Naive thymus-derived CD8-positive, alpha-beta T cell (primary cell): ENCODE measurements around the gene QRICH1. TPM values are rescaled to one million over a fixed set of nuclear protein-coding genes. Genes with fewer than 3 reads are reported as not detected.
"Not testable (repeated sequence)": the region's sequence is repeated elsewhere in the genome, so short reads cannot be mapped to it uniquely, and the experiment has no call there.

Source experiments
- ATAC-seq, 2 donors: fragments of 150-1000 bp; cut with Tn5 transposase in 1 of 2; sonication (Bioruptor Pico), chemical (Tn5 transposase) in 1 of 2; 1 replicate in 1 of 2; 2 replicates in 1 of 2; pipeline ENCODE4 v1.10.0; 2021; ENCODE audit warnings: mild to moderate bottlenecking in 2 of 2, moderate library complexity in 2 of 2
- POLR2A ChIA-PET: fragments of 350-600 bp; sonication (Branson Sonifier 250); formaldehyde crosslinking; loops from one replicate; lab custom pipeline; 2021; ENCODE audit warnings: antibody characterized with exemption; lab: Charles Lee
- DNase-seq, 10 donors: peaks; one replicate each; pipeline versions ENCODE4 v3.0.0 to v3.0.0-alpha.2; 2020 to 2022
- H3K27ac Mint-ChIP-seq, 10 donors: one replicate each; pipeline ENCODE4 v1.8.0; 2020 to 2022; ENCODE audit warnings: mild to moderate bottlenecking in 10 of 10, mixed read lengths in 10 of 10, moderate library complexity in 4 of 10, inconsistent platforms in 1 of 10
- H3K27me3 Mint-ChIP-seq, 5 donors: one replicate each; pipeline ENCODE4 v1.8.0; 2021 to 2022; ENCODE audit warnings: mixed read lengths in 5 of 5
- H3K36me3 Mint-ChIP-seq, 3 donors: one replicate each; pipeline ENCODE4 v1.8.0; 2020 to 2022; ENCODE audit warnings: mixed read lengths in 3 of 3, mild to moderate bottlenecking in 2 of 3, inconsistent platforms in 1 of 3
- H3K4me1 Mint-ChIP-seq, 4 donors: one replicate each; pipeline ENCODE4 v1.8.0; 2021 to 2022; ENCODE audit warnings: mixed read lengths in 4 of 4
- H3K4me3 Mint-ChIP-seq, 10 donors: one replicate each; pipeline ENCODE4 v1.8.0; 2020 to 2022; ENCODE audit warnings: mild to moderate bottlenecking in 10 of 10, mixed read lengths in 10 of 10, moderate library complexity in 6 of 10, inconsistent platforms in 1 of 10
- H3K9me3 Mint-ChIP-seq, 9 donors: one replicate each; pipeline ENCODE4 v1.8.0; 2020 to 2022; ENCODE audit warnings: mixed read lengths in 9 of 9, mild to moderate bottlenecking in 3 of 9, inconsistent platforms in 1 of 9, moderate library complexity in 1 of 9
- polyA plus RNA-seq, 3 donors: library from polyadenylated mRNA; unstranded; fragments of 300-500 nt; fragmentation: Illumina TruSeq; gene quantifications; one replicate each; pipeline ENCODE4 v1.2.3, GENCODE V29; 2021
- total RNA-seq, 8 experiments: library from RNA in 2 of 8; stranded (reverse) in 2 of 8; gene quantifications; one replicate each; pipeline ENCODE4 v1.2.3 and lab custom pipeline; 2021 to 2026

The QRICH1 gene
- total and polyA plus RNA-seq, 5 experiments from 2014 or later, result 13.6 to 196 (median 23.6) TPM

GRCh38 chr3:49015072-49015471 lies 78.8 kb downstream of the QRICH1 start:
- no peak for DNase-seq
- Mint-ChIP-seq H3K27ac (peak overlapping the region in 4 of 10 donors; percentile 32 to 77 (median 65)), H3K9me3 (no peaks in the 10 kb centered on the region), H3K36me3 (peaks cover 0 to 33% (median 3%) of the 10 kb centered on the region in 3 donors), H3K27me3 (no peaks in the 10 kb centered on the region), H3K4me3 (peak overlapping the region in 3 of 10 donors; percentile 26 to 77 (median 52)), H3K4me1 (peaks cover 10 to 48% (median 18%) of the 10 kb centered on the region in 4 donors)
- no peak for ATAC-seq
- POLR2A ChIA-PET, result interaction anchor here (2.5 to 10.4 kb wide), 4 partner anchors 9 to 25 kb away, joined by 9 to 278 read pairs (median 31); partner anchors contain the start of genes IMPDH2, P4HTM and WDR6

- POLR2A ChIA-PET, result interaction anchor here (0.6 to 4.3 kb wide), 7 partner anchors 7 to 134 kb away, joined by 3 to 29 read pairs (median 9); partner anchors contain the start of genes NDUFAF3 and P4HTM
- H3K36me3 Mint-ChIP-seq, result peaks cover 0 to 33% (median 3%) of the 10 kb centered on the region in 3 donors
- H3K27me3 Mint-ChIP-seq, result no peaks in the 10 kb centered on the region
Measured at GRCh38 chr3:49013738-49014660, 79.9 kb downstream of the QRICH1 start.

GRCh38 chr3:49013113-49013737 lies 80.6 kb downstream of the QRICH1 start:
- POLR2A ChIA-PET, result interaction anchor here (0.6 to 4.3 kb wide), 5 partner anchors 8 to 135 kb away, joined by 4 to 29 read pairs (median 10); partner anchors contain the start of genes NDUFAF3 and P4HTM
- peaks cover 16 to 47% (median 21%) of the 10 kb centered on the region in 4 donors for H3K4me1 Mint-ChIP-seq
- no peak overlapping the region for H3K27ac Mint-ChIP-seq

More at GRCh38 chr3:49013738-49014660, 79.9 kb downstream of the QRICH1 start:
- DNase-seq (peak in 5 of 10 donors; percentile 22 to 45 (median 41)), ATAC-seq (peak; percentile 30 to 32)
- Mint-ChIP-seq H3K27ac (no peak overlapping the region), H3K4me3 (no peak overlapping the region), H3K9me3 (no peaks in the 10 kb centered on the region), H3K4me1 (peaks cover 13 to 44% (median 17%) of the 10 kb centered on the region in 4 donors)

GRCh38 chr3:49012441-49013017 lies 81.3 kb downstream of the QRICH1 start:
- no peaks in the 10 kb centered on the region for H3K9me3 Mint-ChIP-seq
- DNase-seq (no peak), ATAC-seq (no peak)
- peaks cover 0 to 36% (median 3%) of the 10 kb centered on the region in 3 donors for H3K36me3 Mint-ChIP-seq
- POLR2A ChIA-PET, result interaction anchor here (0.6 to 4.3 kb wide), 5 partner anchors 9 to 246 kb away, joined by 3 to 29 read pairs (median 10); partner anchors contain the start of genes NDUFAF3 and P4HTM
- peak overlapping the region in 1 of 10 donors; percentile 48 for H3K27ac Mint-ChIP-seq
- H3K27me3 Mint-ChIP-seq, result no peaks in the 10 kb centered on the region
- H3K4me1 Mint-ChIP-seq, result peaks cover 20 to 48% (median 26%) of the 10 kb centered on the region in 4 donors
- no peak overlapping the region for H3K4me3 Mint-ChIP-seq

More at GRCh38 chr3:49013113-49013737, 80.6 kb downstream of the QRICH1 start:
- no peak overlapping the region for H3K4me3 Mint-ChIP-seq
- DNase-seq (no peak), ATAC-seq (no peak)
- peaks cover 0 to 36% (median 3%) of the 10 kb centered on the region in 3 donors for H3K36me3 Mint-ChIP-seq
- H3K27me3 Mint-ChIP-seq, result no peaks in the 10 kb centered on the region
- no peaks in the 10 kb centered on the region for H3K9me3 Mint-ChIP-seq

GRCh38 chr3:49009396-49009795 lies 84.5 kb downstream of the QRICH1 start:
- H3K36me3 Mint-ChIP-seq, result peaks cover 0 to 23% (median 0%) of the 10 kb centered on the region in 3 donors
- H3K9me3 Mint-ChIP-seq, result no peaks in the 10 kb centered on the region
- H3K4me3 Mint-ChIP-seq, result peak overlapping the region in 9 of 10 donors; percentile 10 to 99 (median 45)
- DNase-seq (no peak), ATAC-seq (no peak)
- H3K27ac Mint-ChIP-seq, result peak overlapping the region in 5 of 10 donors; percentile 42 to 64 (median 58)
- POLR2A ChIA-PET, result interaction anchor here (0.7 to 7.5 kb wide), 4 partner anchors 11 to 488 kb away, joined by 3 to 278 read pairs (median 55); partner anchors contain the start of genes DALRD3, IMPDH2, NDUFAF3 and QRICH1
- H3K4me1 Mint-ChIP-seq, result peaks cover 22 to 47% (median 28%) of the 10 kb centered on the region in 4 donors
- no peaks in the 10 kb centered on the region for H3K27me3 Mint-ChIP-seq

GRCh38 chr3:49008627-49009026 lies 85.2 kb downstream of the QRICH1 start:
- H3K27me3 Mint-ChIP-seq, DNase-seq, H3K9me3 Mint-ChIP-seq, ATAC-seq: not testable (repeated sequence)
- Mint-ChIP-seq H3K4me3 (peak overlapping the region; percentile 94 to 100 (median 99)), H3K36me3 (peaks cover 0 to 21% (median 0%) of the 10 kb centered on the region in 3 donors), H3K4me1 (peaks cover 22 to 44% (median 28%) of the 10 kb centered on the region in 4 donors), H3K27ac (peak overlapping the region; percentile 86 to 100 (median 99))
- POLR2A ChIA-PET, result interaction anchor here (1.0 to 7.5 kb wide), 5 partner anchors 11 to 95 kb away, joined by 3 to 278 read pairs (median 67); partner anchors contain the start of genes DALRD3, IMPDH2, NDUFAF3 and P4HTM

- peaks cover 0 to 19% (median 0%) of the 10 kb centered on the region in 3 donors for H3K36me3 Mint-ChIP-seq
Measured at GRCh38 chr3:49007771-49008528, 85.9 kb downstream of the QRICH1 start.

GRCh38 chr3:49007068-49007770 lies 86.7 kb downstream of the QRICH1 start, which contains the start of gene WDR6:
Gene WDR6, plus strand, starts transcription at chr3:49007391. Its CDS starts 41 bp downstream, at chr3:49007432.
- DNase-seq (peak; percentile 95 to 99 (median 97)), ATAC-seq (peak; percentile 92 to 93)
- peak within 1 kb of the TSS; percentile 94 to 100 (median 99) for H3K4me3 Mint-ChIP-seq
- H3K27ac Mint-ChIP-seq, result peak within 1 kb of the TSS; percentile 97 to 100 (median 99)
- H3K36me3 Mint-ChIP-seq, result peaks cover 0 to 16% (median 0%) of the 10 kb centered on the region in 3 donors
- H3K9me3 Mint-ChIP-seq, result no peaks in the 10 kb centered on the region
- POLR2A ChIA-PET, result interaction anchor here (0.6 to 7.5 kb wide), 23 partner anchors 11 to 1626 kb away, joined by 3 to 278 read pairs (median 5); partner anchors contain the start of genes ARIH2, DALRD3, IMPDH2 and IP6K2
- no peaks in the 10 kb centered on the region for H3K27me3 Mint-ChIP-seq
- peaks cover 24 to 46% (median 29%) of the 10 kb centered on the region in 4 donors for H3K4me1 Mint-ChIP-seq

More at GRCh38 chr3:49007771-49008528, 85.9 kb downstream of the QRICH1 start:
- POLR2A ChIA-PET, result interaction anchor here (0.6 to 7.5 kb wide), 16 partner anchors 11 to 1627 kb away, joined by 3 to 278 read pairs (median 7); partner anchors contain the start of genes ARIH2, DALRD3, IMPDH2 and IP6K2
- ATAC-seq (peak; percentile 40 to 50), DNase-seq (peak; percentile 71 to 94 (median 81))
- H3K27ac Mint-ChIP-seq, result peak overlapping the region; percentile 97 to 100 (median 99)
- H3K4me3 Mint-ChIP-seq, result peak overlapping the region; percentile 94 to 100 (median 99)
- H3K9me3 Mint-ChIP-seq, result no peaks in the 10 kb centered on the region
- H3K4me1 Mint-ChIP-seq, result peaks cover 22 to 42% (median 28%) of the 10 kb centered on the region in 4 donors
- H3K27me3 Mint-ChIP-seq, result no peaks in the 10 kb centered on the region

GRCh38 chr3:49006408-49007067 lies 87.3 kb downstream of the QRICH1 start:
- H3K36me3 Mint-ChIP-seq, result peaks cover 0 to 13% (median 0%) of the 10 kb centered on the region in 3 donors
- ATAC-seq (peak in 1 of 2 donors; percentile 2), DNase-seq (peak in 1 of 10 donors; percentile 23)
- H3K9me3 Mint-ChIP-seq, result no peaks in the 10 kb centered on the region
- H3K4me3 Mint-ChIP-seq, result peak overlapping the region; percentile 94 to 100 (median 99)
- peak overlapping the region; percentile 97 to 100 (median 99) for H3K27ac Mint-ChIP-seq
- peaks cover 21 to 42% (median 30%) of the 10 kb centered on the region in 4 donors for H3K4me1 Mint-ChIP-seq
- H3K27me3 Mint-ChIP-seq, result no peaks in the 10 kb centered on the region
- POLR2A ChIA-PET, result interaction anchor here (0.6 to 7.5 kb wide), 19 partner anchors 10 to 920 kb away, joined by 3 to 278 read pairs (median 5); partner anchors contain the start of genes ARIH2, DALRD3, IMPDH2 and NDUFAF3
